ENCODE measurements around the gene IL17RE. TPM values are rescaled to one million over a fixed set of nuclear protein-coding genes. Genes with fewer than 3 reads are reported as not detected.

Gene IL17RE
- total RNA-seq, 1 donor = 0.72 TPM

DNA sequence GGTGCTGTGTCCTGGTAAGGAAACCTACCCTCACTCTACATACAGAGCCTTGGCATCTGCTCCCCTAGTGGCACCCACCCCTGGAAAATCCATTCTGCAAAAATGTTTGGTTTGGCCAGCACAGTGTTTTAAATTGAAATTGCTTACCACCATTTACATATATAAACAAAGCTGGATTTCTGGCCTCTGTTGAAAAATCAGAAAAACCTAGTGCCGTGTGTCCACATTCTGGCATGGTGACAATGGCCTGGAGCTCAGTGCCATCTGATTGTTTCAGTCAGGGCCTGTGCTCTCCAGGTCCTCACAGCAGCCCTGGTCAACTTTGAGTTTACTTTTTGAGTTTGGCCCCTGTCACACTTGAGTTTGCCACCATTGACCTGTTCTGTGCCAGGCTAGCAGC, 11.4 kb downstream of the IL17RE start:
- no peaks in the 10 kb centered on the region for H3K27me3 ChIP-seq (ENCODE audit: insufficient read depth, low read length)
- no peak overlapping the region for H2AFZ ChIP-seq (ENCODE audit: low read length)
- H3K4me3 ChIP-seq (ENCODE audit: insufficient read depth, low read length) = no peak overlapping the region
- H3K4me2 ChIP-seq (ENCODE audit: insufficient read depth, low read length) = no peak overlapping the region
- no peaks in the 10 kb centered on the region for H3K36me3 ChIP-seq (ENCODE audit: insufficient read depth, low read length)
- H3K4me1 ChIP-seq (ENCODE audit: insufficient read depth, low read length) = peaks cover 53% of the 10 kb centered on the region
- H3K27ac ChIP-seq (ENCODE audit: low read depth, low read length) = no peak overlapping the region
- no peaks in the 10 kb centered on the region for H3K9me3 ChIP-seq (ENCODE audit: low read depth, low read length)
- DNase-seq (ENCODE audit: insufficient read length, low spot score, missing footprints) = no peak
- peaks cover 16% of the 10 kb centered on the region for H3K79me2 ChIP-seq (ENCODE audit: insufficient read depth, low read length)
- TF ChIP-seq, protein P1, sequence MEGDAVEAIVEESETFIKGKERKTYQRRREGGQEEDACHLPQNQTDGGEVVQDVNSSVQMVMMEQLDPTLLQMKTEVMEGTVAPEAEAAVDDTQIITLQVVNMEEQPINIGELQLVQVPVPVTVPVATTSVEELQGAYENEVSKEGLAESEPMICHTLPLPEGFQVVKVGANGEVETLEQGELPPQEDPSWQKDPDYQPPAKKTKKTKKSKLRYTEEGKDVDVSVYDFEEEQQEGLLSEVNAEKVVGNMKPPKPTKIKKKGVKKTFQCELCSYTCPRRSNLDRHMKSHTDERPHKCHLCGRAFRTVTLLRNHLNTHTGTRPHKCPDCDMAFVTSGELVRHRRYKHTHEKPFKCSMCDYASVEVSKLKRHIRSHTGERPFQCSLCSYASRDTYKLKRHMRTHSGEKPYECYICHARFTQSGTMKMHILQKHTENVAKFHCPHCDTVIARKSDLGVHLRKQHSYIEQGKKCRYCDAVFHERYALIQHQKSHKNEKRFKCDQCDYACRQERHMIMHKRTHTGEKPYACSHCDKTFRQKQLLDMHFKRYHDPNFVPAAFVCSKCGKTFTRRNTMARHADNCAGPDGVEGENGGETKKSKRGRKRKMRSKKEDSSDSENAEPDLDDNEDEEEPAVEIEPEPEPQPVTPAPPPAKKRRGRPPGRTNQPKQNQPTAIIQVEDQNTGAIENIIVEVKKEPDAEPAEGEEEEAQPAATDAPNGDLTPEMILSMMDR (IDR thresholded peaks at IDR 0.05; ENCODE audit: extremely low read depth, low read depth, low read length) = no peak
- H4K20me1 ChIP-seq (ENCODE audit: insufficient read depth, low read length) = peaks cover 2% of the 10 kb centered on the region

DNA sequence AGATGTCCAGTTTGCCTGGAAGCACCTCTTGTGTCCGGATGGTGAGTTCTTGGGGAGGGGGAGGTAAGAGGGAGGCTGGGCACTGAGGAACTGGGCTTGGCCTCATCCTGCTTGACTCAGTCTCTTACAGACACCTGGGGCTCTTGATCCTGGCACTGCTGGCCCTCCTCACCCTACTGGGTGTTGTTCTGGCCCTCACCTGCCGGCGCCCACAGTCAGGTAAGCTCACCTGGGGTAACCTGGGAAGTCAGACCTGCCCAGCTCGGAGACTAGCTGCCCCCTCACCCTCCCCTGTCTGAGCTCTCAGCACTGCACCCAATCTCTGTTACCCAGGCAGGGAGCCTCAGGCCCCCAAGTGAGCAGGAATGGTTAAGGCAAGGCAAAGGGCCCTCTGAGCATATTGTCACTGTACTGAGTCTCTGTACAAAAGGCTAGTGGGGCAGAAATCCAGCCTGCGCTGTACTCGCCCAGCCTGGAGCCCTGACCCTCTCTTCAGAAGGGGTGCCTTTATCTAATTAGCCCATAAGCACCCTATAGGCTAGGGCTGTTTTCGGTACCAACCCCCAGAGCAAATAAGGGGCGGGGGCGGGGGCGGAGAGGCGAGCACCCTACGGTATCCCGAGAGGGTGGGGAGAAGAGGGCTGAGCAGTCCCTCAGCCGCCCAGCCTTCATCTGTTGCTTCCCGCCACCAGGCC, 12.1 kb downstream of the IL17RE start:
- Histone ChIP-seq H3K27me3 (ENCODE audit: insufficient read depth, low read length) (no peaks in the 10 kb centered on the region), H3K79me2 (ENCODE audit: insufficient read depth, low read length) (peaks cover 16% of the 10 kb centered on the region), H3K4me2 (ENCODE audit: insufficient read depth, low read length) (peak overlapping the region; percentile 93), H3K9me3 (ENCODE audit: low read depth, low read length) (no peaks in the 10 kb centered on the region), H2AFZ (ENCODE audit: low read length) (peak overlapping the region; percentile 25), H3K4me1 (ENCODE audit: insufficient read depth, low read length) (peaks cover 53% of the 10 kb centered on the region), H3K36me3 (ENCODE audit: insufficient read depth, low read length) (no peaks in the 10 kb centered on the region), H3K27ac (ENCODE audit: low read depth, low read length) (no peak overlapping the region), H4K20me1 (ENCODE audit: insufficient read depth, low read length) (peaks cover 2% of the 10 kb centered on the region), H3K4me3 (ENCODE audit: insufficient read depth, low read length) (peak overlapping the region; percentile 74)
- DNase-seq (ENCODE audit: insufficient read length, low spot score, missing footprints) = no peak
- TF ChIP-seq, protein P1 (IDR thresholded peaks at IDR 0.05; ENCODE audit: extremely low read depth, low read depth, low read length) = no peak

DNA sequence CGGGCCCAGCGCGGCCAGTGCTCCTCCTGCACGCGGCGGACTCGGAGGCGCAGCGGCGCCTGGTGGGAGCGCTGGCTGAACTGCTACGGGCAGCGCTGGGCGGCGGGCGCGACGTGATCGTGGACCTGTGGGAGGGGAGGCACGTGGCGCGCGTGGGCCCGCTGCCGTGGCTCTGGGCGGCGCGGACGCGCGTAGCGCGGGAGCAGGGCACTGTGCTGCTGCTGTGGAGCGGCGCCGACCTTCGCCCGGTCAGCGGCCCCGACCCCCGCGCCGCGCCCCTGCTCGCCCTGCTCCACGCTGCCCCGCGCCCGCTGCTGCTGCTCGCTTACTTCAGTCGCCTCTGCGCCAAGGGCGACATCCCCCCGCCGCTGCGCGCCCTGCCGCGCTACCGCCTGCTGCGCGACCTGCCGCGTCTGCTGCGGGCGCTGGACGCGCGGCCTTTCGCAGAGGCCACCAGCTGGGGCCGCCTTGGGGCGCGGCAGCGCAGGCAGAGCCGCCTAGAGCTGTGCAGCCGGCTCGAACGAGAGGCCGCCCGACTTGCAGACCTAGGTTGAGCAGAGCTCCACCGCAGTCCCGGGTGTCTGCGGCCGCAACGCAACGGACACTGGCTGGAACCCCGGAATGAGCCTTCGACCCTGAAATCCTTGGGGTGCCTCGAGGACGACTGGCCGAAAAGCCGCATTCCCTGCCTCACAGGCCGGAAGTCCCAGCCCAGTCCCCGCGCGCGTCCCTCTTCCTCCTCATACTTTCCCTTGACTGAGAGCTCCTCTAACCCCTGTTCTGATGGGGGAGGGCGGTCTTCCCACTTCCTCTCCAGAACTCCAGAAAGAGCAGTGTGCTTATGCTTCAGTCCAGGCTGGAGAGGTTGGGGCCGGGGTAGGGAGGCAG, 12.8 kb downstream of the IL17RE start:
- H2AFZ ChIP-seq (ENCODE audit: low read length) = peak overlapping the region; percentile 92
- H3K4me3 ChIP-seq (ENCODE audit: insufficient read depth, low read length) = peak overlapping the region; percentile 74
- peak; percentile 87 for DNase-seq (ENCODE audit: insufficient read length, low spot score, missing footprints)
- H3K9me3 ChIP-seq (ENCODE audit: low read depth, low read length) = no peaks in the 10 kb centered on the region
- peaks cover 16% of the 10 kb centered on the region for H3K79me2 ChIP-seq (ENCODE audit: insufficient read depth, low read length)
- peaks cover 2% of the 10 kb centered on the region for H4K20me1 ChIP-seq (ENCODE audit: insufficient read depth, low read length)
- no peaks in the 10 kb centered on the region for H3K27me3 ChIP-seq (ENCODE audit: insufficient read depth, low read length)
- peak overlapping the region; percentile 93 for H3K4me2 ChIP-seq (ENCODE audit: insufficient read depth, low read length)
- peak overlapping the region; percentile 73 for H3K27ac ChIP-seq (ENCODE audit: low read depth, low read length)
- H3K36me3 ChIP-seq (ENCODE audit: insufficient read depth, low read length) = no peaks in the 10 kb centered on the region
- H3K4me1 ChIP-seq (ENCODE audit: insufficient read depth, low read length) = peaks cover 53% of the 10 kb centered on the region
- TF ChIP-seq, protein P1 (IDR thresholded peaks at IDR 0.05; ENCODE audit: extremely low read depth, low read depth, low read length) = peak; percentile 25

DNA sequence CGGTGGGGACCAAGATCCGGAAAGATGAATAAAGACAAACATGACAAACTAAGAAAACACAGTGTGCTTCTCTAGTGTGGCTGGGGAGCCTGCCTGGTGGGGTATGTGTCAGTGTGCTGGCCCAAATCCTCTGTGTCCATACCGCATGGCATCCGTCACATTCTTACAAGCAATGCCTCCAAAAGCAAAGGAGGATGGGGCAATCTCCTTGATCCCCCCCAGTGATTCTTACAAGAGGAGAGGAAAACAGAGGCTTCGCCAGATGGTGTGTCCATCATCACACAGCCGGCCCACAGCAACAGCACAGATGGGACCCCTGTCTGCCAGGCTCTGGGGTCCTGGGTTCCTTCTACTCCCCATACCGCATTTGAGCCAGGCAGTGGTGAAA, 13.7 kb downstream of the IL17RE start:
- peak overlapping the region; percentile 83 for H2AFZ ChIP-seq (ENCODE audit: low read length)
- TF ChIP-seq, protein P1 (IDR thresholded peaks at IDR 0.05; ENCODE audit: extremely low read depth, low read depth, low read length) = no peak
- peak; percentile 89 for DNase-seq (ENCODE audit: insufficient read length, low spot score, missing footprints)

More for the DNA sequence above, 13.7 kb downstream of the IL17RE start:
- Histone ChIP-seq H3K4me3 (ENCODE audit: insufficient read depth, low read length) (peak overlapping the region; percentile 76), H3K27ac (ENCODE audit: low read depth, low read length) (peak overlapping the region; percentile 73), H3K36me3 (ENCODE audit: insufficient read depth, low read length) (no peaks in the 10 kb centered on the region), H3K9me3 (ENCODE audit: low read depth, low read length) (no peaks in the 10 kb centered on the region), H3K79me2 (ENCODE audit: insufficient read depth, low read length) (peaks cover 16% of the 10 kb centered on the region), H4K20me1 (ENCODE audit: insufficient read depth, low read length) (peaks cover 2% of the 10 kb centered on the region), H3K4me1 (ENCODE audit: insufficient read depth, low read length) (peaks cover 53% of the 10 kb centered on the region), H3K27me3 (ENCODE audit: insufficient read depth, low read length) (no peaks in the 10 kb centered on the region), H3K4me2 (ENCODE audit: insufficient read depth, low read length) (peak overlapping the region; percentile 93)
